OCI-LY3 (cell line): ENCODE measurements around the gene NAV2.

Source experiments
- CTCF ChIP-seq: fragments of 200-600, 300-600 bp; sonication (generic); IDR thresholded peaks from 2 replicates; pipeline ENCODE4 v1.5.1; 2014; ENCODE audit warnings: antibody characterized with exemption, low read length, low read depth
- EZH2phosphoT487 ChIP-seq: fragments of 200-600 bp; shearing (Covaris generic); IDR thresholded peaks from 2 replicates; pipeline ENCODE4 v1.6.1; 2018; ENCODE audit warnings: antibody characterized with exemption, mixed run types, low read depth

- TF ChIP-seq CTCF (no peak), EZH2phosphoT487 (no peak)
These were observed 27.9 kb downstream of the NAV2 start for GRCh38 chr11:19740586-19740985.
